ENCODE data around the gene TALDO1.
"Not testable (repeated sequence)": the region's sequence is repeated elsewhere in the genome, so short reads cannot be mapped to it uniquely, and the experiment has no call there.

The TALDO1 gene

DNA sequence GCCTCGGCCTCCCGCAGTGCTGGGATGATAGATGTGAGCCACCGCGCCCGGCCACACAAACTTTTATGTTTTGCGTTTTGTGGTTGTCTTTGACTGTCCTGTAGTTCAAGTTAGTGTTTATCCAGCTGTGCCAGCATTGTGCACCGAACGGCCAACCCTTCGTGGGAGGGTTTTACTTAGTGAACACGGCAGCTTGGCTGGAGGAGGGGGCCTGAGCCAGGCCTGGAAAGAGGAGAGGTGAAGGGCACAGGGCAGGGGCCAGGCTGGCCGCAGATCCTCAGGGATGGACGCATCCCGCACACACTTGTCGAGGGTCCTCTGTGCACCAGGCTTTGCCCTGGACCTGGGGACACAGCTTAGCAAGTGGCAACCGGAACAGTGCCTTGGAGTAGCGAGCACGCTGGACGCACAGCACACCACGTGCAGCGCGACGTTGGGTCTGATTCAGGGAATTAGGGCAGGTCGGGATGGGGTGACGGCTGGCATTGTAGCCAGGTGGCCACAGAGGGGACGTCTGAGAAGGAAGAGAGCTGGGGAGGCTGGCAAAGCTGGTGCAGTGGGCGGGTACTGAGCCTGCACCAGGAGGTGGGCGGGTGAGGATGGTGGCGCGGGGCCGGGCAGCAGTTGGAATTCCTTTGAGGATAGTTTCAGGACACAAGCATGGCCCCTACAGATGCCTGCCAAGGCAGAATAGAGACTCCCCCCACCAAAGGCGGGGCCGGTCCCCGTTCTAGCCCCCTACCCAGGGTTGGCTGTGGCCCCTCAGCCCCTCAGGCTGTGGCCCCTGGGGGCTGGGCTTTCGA, 27.8 kb upstream of the TALDO1 start:
- DNase-seq = no peak

DNA sequence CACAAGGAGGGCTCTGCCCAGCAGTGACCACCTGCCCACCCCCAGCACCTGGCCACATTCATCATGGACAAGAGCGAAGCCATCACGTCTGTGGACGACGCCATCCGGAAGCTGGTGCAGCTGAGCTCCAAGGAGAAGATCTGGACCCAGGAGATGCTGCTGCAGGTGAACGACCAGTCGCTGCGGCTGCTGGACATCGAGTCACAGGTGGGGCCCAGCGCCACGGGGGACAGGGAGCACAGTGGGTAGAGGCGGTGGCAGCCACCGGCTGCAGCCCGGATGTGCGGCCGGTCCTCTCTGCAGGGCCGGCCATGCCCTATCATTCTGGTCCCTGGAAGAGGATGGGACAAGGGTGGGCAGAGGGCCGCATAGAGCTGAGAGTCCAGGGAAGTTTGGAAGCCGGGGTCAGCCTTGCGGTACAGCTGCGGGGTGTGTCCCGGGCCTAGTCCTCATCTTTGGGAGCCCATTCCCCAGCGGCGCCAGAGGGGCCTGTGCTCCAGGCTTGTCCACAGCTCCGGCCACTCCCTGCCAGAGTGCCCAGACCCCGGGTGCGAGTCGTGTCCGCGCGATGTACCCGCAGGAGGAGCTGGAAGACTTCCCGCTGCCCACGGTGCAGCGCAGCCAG, 27.1 kb upstream of the TALDO1 start:
- DNase-seq = no peak

DNA sequence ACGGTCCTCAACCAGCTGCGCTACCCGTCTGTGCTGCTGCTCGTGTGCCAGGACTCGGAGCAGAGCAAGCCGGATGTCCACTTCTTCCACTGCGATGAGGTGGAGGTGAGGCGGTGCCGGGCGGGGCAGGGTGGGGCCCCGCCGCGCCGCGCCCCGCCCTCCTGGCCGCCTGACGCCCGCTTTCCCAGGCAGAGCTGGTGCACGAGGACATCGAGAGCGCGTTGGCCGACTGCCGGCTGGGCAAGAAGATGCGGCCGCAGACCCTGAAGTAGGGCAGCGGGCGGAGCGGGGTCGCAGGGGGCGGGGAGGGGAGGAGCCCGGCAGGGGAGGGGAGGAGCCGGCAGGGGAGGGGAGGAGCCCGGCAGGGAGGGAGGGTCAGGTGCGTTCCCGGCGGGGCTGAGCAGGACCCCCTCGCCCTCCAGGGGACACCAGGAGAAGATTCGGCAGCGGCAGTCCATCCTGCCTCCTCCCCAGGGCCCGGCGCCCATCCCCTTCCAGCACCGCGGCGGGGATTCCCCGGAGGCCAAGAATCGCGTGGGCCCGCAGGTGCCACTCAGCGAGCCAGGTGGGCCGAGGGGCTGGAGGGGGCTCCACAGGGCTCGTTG, 26.5 kb upstream of the TALDO1 start:
- peak; percentile 53 for DNase-seq

DNA sequence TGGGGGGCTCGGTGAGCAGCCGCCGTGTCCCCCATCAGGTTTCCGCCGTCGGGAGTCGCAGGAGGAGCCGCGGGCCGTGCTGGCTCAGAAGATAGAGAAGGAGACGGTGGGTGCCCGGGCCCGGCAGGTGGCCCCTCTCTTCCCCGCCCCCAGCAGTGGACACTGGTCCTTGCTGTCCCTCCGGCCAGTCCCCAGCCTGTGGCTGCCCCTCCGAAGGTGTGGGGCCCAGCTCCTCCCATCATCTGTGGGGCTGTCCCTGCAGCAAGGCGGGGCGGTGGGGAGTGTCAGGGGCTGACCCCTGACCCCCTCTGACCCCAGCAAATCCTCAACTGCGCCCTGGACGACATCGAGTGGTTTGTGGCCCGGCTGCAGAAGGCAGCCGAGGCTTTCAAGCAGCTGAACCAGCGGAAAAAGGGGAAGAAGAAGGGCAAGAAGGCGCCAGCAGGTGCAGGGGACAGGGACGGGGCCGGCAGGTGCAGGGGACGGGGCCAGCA, 26.0 kb upstream of the TALDO1 start:
- no peak for DNase-seq

DNA sequence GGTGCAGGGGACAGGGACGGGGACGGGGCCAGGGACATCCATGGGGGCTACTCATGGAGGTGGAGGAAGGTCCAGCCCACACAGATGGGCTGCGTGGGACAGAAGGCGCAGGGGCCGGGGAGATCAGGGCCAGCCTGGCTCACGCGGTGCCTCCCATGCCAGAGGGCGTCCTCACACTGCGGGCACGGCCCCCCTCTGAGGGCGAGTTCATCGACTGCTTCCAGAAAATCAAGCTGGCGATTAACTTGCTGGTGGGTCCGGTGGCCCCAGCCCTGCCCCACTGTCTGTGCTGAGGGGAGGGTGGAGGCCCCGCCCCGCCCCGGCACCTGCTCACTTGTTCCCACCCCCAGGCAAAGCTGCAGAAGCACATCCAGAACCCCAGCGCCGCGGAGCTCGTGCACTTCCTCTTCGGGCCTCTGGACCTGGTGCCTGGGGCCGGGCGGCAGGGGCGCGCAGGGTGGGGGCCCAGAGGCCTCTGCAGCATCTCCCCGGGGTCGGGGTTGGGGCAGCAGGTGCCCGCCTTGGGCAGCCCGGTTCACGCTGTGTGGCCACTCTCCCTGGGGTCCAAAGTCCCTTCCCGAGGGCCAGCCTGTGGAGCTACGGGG, 25.4 kb upstream of the TALDO1 start:
- peak; percentile 68 for DNase-seq

DNA sequence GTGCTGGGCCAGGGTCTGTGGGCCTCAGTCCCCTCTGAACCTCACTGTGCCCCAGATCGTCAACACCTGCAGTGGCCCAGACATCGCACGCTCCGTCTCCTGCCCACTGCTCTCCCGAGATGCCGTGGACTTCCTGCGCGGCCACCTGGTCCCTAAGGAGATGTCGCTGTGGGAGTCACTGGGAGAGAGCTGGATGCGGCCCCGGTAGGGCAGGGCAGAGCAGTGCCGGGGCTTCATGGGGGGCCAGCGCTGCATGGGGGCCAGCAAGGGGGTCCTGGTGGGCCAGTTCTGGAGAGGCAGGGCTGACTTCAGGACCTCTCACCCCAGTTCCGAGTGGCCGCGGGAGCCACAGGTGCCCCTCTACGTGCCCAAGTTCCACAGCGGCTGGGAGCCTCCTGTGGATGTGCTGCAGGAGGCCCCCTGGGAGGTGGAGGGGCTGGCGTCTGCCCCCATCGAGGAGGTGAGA, 24.9 kb upstream of the TALDO1 start:
- no peak for DNase-seq

DNA sequence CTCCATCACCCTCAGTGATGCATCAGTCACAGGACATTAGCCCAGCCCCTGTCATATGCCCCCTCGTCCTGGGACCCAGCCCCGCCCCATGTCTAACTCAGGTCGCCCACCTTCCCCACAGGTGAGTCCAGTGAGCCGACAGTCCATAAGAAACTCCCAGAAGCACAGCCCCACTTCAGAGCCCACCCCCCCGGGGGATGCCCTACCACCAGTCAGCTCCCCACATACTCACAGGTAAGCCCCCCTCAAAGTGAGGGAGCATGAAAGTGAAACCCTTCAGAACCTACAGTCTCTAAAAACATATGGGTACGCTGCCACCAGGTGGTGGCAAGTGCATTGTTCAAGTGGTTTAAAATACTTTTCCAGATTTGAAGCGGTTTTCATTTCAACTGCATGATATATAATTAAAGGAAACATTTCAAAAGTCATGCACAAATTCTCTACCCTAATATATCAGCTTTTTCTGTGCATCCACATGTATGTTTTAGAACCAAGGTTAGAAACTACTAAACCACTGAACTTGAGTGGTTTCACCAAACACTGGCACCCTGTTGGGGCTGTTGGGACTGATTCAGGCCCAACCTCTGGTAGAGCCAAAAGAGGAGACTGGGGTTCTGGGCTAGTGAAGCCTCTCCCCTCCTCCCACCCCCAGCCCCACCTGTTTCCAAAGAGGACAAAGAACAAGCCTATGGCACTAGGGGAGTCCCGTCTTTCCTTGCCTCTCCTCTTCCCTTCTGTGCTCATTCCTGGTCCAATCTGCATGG, 24.0 kb upstream of the TALDO1 start:
- peak; percentile 62 for DNase-seq

DNA sequence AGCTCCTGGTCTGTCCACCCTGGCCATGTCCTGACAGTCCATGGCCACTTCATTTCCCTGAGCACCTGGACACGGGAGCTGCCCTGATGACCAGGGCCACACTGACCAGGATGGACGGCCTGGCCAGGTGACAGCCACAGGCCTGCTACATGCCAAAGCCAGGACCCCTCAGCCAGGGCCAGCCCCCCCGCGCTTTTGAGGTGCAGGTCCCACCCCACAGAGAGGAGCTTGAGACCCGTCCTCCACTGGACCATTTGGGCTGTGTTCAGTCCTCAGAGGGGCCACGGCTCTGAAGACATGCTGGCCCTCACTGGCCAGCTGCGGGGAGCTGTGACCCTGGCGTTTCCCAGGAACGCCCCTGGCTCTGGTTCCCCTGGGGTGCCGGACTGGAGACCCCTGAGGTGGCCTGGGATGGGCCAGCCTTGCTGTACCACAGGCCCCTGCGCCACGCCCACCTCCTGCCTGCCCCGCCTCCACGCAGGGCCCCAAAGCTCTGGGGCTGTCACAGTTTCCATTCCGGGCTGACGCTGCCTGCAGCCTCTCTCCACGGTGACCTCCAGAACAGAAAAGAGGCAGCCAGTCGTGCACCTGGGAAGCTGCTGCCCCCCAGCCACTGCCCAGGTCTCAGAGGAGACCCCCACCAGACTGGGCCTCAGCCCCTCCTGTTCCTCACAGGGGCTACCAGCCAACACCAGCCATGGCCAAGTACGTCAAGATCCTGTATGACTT, 23.1 kb upstream of the TALDO1 start:
- DNase-seq = no peak

DNA sequence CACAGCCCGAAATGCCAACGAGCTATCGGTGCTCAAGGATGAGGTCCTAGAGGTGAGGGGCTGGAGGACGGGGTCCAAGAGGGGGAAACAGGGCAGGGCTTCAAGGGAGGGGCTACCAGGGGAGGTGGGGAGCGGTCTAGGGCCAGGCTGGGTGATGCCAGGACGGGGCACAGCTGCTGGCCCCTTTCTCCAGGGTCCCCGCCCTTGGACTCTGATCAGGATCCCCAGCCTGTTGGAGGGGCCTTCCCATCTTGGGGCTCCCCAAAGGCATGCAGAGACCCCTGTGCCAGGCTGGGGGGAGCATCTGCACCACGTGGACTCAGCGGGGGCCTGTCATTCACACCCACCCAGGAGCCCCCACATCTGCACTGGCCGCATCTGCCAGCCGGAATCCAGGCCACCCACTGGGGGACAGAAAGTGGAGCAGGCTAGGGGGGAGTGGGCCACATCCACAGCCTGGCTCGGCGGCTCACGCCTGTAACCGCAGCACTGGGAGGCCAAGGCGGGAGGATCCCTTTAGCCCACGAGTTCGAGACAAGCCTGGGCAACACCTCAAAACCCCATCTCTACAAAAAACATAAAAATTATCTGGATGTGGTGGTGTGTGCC, 22.4 kb upstream of the TALDO1 start:
- no peak for DNase-seq

DNA sequence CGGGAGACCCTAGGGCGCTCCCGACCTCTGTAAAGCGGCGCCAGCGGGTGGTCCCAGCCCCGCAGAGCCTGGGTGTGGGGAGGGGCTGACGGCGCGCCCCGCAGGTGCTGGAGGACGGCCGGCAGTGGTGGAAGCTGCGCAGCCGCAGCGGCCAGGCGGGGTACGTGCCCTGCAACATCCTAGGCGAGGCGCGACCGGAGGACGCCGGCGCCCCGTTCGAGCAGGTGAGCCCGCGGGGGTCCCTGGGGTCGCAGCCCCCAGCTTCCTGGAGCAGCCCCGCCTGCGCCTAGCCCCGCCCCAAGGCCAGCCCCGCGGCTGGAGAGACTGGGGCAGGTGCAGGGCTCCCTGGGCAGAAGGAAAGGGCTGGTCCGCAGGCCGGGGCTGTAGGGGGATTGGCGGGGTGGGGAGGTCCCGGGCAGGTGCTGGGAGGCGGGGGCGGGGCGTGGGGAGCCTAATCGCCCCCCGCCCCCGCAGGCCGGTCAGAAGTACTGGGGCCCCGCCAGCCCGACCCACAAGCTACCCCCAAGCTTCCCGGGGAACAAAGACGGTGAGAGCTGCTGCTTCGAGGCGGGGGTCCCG, 21.6 kb upstream of the TALDO1 start:
- DNase-seq = peak; percentile 53

DNA sequence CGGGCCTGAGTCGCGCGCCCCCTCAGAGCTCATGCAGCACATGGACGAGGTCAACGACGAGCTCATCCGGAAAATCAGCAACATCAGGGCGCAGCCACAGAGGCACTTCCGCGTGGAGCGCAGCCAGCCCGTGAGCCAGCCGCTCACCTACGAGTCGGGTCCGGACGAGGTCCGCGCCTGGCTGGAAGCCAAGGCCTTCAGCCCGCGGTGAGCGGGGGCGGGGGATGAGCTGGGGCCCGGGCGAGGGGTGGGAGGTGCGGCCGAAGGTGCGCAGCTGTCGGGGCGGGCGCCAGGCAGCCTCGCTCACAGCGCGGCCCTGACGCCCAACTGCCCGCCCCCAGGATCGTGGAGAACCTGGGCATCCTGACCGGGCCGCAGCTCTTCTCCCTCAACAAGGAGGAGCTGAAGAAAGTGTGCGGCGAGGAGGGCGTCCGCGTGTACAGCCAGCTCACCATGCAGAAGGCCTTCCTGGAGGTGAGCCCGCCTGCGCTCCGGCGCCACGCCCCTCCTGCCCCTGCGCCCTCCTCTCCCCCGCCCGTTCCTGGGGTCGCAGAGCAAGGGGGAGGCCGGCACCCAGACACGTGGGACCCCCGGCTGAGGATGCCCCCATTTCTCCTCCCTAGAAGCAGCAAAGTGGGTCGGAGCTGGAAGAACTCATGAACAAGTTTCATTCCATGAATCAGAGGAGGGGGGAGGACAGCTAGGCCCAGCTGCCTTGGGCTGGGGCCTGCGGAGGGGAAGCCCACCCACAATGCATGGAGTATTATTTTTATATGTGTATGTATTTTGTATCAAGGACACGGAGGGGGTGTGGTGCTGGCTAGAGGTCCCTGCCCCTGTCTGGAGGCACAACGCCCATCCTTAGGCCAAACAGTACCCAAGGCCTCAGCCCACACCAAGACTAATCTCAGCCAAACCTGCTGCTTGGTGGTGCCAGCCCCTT, 20.7 kb upstream of the TALDO1 start:
- DNase-seq = peak; percentile 68

DNA sequence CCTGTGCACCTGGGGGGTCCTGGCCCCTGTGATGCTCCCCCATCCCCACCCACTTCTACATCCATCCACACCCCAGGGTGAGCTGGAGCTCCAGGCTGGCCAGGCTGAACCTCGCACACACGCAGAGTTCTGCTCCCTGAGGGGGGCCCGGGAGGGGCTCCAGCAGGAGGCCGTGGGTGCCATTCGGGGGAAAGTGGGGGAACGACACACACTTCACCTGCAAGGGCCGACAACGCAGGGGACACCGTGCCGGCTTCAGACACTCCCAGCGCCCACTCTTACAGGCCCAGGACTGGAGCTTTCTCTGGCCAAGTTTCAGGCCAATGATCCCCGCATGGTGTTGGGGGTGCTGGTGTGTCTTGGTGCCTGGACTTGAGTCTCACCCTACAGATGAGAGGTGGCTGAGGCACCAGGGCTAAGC, 20.0 kb upstream of the TALDO1 start:
- DNase-seq = no peak

DNA sequence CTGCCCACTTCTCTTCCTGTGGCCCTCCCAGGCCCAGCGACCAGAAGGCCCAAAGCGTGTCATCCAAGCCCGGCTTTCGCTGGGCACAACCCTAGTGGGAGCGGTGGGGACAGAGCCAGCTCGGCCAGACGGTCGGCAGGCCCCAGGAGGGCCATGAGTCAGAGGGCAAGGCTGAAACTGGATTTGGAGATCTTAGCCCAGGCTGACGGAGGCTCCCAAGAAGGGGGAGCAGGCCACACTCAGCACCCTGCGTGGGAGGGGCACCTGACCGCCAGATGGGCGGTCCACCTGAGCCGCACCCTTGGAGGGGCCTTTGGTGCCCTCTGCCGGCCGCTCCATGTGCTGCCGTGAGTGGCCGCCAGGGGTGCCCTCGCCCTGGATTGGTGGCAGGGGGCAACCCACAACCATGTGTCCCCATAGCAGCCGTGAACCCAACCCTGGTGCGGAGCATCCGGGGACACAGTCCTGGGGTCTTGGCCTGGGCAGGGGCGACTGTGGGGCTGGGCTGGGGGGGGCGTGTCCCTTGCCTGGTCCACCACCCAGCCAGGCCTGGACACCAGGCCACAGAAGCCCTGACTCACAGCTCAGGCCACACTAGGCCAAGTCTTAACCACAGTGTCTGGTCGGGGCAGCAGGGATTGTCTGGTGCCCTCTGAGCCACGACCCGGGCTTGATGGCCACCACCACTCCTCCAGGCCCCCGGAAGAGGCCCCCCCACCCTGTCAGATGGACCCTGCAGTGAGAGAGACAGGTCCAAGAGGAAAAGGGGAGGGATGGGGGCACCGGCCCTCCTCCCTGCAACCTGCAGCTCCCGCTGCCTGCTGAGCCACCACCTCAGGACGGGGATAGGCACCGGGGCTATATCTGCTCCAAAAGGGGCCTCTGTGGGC, 19.2 kb upstream of the TALDO1 start:
- DNase-seq = peak; percentile 60

DNA sequence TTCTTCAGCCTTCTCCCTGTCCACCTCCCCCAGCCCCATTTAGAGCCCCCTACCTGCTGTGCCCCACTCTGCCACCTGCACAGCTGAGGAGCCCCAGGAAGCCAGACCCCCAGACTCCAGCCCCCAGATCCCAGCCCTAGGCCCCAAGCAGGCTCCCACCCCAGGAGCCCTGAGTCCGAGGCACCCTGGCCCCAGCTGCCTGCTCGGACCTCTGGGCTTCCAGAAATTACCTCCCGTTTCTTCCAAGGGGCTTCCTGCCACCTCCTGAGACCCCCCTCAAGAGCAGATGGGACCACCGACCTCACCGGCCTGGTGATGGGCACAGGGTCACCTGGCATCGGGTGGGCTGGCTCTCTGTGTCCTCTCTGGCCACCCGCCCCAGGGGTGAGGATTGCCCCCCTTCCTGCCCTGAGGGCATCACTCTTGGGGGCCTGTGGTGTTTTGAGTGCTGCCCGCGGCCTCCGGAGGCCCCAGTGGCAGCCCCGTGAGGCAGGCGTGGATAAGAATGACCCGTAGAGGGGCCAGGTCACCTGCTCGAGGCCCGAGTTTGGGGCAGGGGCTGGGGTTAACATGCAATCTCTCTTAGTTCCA, 18.3 kb upstream of the TALDO1 start:
- no peak for DNase-seq

DNA sequence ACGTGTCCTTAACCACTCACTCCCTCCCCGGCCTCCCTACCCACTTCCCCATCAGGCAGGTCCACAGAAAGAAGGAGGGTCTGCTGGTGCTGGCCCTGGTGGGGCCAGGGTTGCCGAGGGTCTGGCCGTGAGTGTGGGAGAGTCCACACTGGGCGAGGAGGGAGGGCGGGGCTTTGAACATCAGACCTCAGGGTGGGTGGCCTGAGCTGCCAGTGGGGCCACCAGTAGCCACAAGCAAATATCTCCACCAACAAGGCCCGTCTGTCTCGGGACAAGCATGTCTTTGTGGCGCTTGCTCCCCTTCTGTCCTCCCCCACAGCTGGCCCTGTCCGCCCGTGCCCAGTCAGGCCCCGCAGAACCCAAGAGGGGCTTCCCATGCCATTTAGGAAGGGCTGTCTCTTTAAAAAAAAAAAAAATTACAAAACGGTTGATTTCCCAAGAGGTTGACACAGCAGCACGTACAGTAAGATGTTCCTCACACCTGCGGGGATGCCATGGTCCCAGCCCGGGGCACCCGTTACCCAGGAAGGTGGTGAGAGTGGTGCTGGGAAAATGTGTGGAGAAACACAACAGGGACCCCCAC, 17.7 kb upstream of the TALDO1 start:
- DNase-seq = no peak

DNA sequence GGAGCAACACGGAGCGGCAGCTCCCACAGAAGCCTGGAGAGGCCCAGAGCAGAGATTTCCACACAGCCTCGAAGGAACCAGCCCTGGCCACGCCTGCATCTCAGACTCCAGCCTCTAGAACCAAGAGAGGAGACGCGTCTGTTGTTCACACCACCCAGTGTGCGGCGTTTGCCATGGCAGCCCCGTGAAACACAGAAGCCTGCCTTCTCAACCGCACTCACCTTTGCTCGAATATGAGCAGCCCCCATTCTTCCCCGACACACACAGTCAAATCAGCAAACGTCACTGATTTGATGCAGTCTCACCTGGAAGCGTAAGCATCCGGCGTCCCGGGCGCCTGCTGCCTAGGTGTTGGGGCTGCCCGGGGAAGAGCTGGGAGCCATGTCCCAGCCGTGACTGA, 14.2 kb upstream of the TALDO1 start:
- DNase-seq = no peak

DNA sequence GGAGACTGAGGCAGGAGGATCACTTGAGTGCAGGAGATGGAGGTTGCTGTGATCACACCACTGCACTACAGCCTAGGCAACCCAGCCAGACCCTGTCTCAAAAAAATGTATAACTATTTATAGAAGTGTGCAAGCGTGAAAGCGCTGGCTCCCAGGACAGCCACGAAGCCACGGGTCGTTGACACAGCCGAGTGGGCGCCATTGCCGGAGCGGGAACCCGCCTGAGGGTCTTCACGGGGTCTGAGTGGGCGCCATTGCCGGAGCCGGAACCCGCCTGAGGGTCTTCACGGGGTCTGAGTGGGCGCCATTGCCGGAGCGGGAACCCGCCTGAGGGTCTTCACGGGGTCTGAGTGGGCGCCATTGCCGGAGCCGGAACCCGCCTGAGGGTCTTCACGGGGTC, 12.7 kb upstream of the TALDO1 start:
- DNase-seq = not testable (repeated sequence)

DNA sequence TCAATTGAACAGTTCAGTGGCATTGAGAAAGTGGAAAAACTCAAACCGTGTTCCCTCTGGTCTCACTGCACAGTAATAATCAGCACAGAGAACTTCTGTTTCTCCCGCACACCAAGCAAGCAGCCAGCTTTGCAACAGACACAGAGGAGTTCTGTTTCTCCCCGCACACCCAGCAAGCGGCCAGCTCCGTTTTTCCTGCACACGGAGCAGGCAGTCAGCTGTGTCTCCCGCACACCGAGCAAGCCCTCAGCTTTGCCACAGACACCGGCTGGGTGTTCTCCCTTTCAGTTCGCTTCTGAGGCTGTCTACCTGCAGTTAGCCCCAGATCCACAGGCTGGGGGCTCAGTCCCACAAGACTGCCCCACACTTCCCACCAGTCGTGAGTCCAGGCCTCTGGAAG, 9.9 kb upstream of the TALDO1 start:
- DNase-seq = no peak

All from NCI-H345 (cell line).